Urothelium cell line (cell line): ENCODE measurements around the gene BICRA.
"Not testable (repeated sequence)": the region's sequence is repeated elsewhere in the genome, so short reads cannot be mapped to it uniquely, and the experiment has no call there.

Experiments used
- DNase-seq: peaks from one replicate; pipeline ENCODE4 v3.0.0; 2011; ENCODE audit warnings: low spot score, mixed read lengths
- FAIRE-seq: peaks from 2 replicates; lab custom pipeline; 2011; peaks lifted over from hg19 to GRCh38; lab: Jason Lieb, UNC

The BICRA gene

DNA sequence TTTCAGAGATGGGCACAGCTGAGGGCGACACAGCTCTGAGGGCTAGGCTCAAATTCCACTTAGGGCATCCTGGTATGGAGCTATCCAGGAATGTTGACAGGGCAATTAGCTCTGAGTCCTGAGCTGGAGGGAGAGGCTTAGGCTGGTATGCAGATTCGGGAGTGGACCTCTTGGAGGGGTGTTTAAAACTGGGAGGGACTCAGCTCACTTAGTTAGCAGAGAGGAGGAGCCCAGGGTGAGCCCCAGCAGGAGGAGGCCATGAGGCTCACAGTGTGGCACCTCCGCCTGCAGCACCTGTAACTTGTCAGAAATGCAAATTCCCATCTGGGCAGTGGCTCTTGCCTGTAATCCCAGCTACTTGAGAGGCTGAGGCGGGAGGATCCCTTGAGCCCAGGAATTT, 126.2 kb downstream of the BICRA start:
- DNase-seq, result no peak
- FAIRE-seq, result no peak

DNA sequence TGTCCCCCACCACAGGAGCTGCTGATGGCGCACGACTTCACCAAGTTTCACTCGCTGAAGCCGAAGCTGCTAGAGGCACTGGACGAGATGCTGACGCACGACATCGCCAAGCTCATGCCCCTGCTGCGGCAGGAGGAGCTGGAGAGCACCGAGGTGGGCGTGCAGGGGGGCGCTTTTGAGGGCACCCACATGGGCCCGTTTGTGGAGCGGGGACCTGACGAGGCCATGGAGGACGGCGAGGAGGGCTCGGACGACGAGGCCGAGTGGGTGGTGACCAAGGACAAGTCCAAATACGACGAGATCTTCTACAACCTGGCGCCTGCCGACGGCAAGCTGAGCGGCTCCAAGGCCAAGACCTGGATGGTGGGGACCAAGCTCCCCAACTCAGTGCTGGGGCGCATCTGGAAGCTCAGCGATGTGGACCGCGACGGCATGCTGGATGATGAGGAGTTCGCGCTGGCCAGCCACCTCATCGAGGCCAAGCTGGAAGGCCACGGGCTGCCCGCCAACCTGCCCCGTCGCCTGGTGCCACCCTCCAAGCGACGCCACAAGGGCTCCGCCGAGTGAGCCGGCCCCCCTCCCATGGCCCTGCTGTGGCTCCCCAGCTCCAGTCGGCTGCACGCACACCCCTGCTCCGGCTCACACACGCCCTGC, 132.1 kb downstream of the BICRA start:
- DNase-seq (no peak), FAIRE-seq (no peak)

- no peak for DNase-seq
- no peak for FAIRE-seq
Measured at GRCh38 chr19:47741544-47742140, 132.7 kb downstream of the BICRA start.

GRCh38 chr19:47742634-47743033, 133.7 kb downstream of the BICRA start:
- DNase-seq (peak; percentile 17), FAIRE-seq (no peak)

GRCh38 chr19:47745010-47745901, 136.3 kb downstream of the BICRA start, which contains the start of gene NOP53:
TSS of gene NOP53 (plus strand) at chr19:47745546. CDS start at chr19:47745560, 14 bp downstream.
- DNase-seq (peak; percentile 94), FAIRE-seq (peak; percentile 20)

- not testable (repeated sequence) for DNase-seq, FAIRE-seq
Measured at GRCh38 chr19:47746129-47746528, 137.2 kb downstream of the BICRA start.

DNA sequence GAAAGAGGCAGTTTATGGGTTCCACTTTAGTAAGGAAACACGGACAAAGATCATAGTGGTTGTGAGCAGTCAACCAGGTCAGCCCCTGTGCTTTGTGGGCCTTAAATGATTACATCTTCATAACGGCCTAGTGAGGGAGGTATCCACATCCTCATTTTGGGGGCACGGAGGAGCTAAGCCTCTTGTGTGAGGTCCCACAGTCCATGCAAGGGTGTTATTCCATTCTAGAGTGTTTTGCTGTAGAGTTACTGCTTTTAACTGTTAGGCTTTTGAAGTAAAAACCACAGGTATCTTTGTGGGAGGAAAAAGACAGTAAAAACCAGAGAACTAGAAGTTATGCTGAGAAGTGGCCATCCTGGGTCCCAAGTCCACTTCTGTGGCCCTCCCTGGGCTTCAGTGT, 140.4 kb downstream of the BICRA start:
- DNase-seq (no peak), FAIRE-seq (no peak)

- no peak for DNase-seq
Measured at GRCh38 chr19:47750752-47751151, 141.8 kb downstream of the BICRA start.

GRCh38 chr19:47752440-47753211, 143.7 kb downstream of the BICRA start:
- DNase-seq (no peak), FAIRE-seq (no peak)

More at GRCh38 chr19:47750752-47751151, 141.8 kb downstream of the BICRA start:
- no peak for FAIRE-seq
